ENCODE measurements around the gene AUH.

DNA sequence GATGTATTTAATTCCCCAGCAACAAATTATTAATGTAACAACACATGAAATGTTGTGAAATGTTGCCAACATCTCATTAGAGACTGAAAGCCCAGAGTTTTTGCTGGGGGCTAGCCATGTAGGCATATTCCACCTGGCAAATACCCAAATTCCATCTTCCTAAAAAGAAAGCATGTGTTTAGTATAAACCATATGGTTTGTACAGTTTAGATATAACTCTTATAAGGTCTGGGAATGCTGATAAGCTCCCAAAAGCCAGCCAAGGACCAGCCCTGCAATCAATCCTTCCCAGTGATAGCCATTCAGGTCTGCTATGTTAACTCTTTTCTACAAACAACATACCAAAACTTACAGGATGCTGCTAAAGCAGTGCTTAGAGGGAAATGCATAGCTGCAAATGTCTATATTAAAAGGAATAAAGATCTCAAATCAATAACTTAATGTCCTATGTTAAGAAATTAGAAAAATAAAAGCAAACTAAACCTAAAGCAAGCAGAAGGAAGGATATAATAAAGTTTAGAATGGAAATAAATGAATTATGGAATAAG, 158.9 kb downstream of the AUH start:
- TF ChIP-seq, protein P1, sequence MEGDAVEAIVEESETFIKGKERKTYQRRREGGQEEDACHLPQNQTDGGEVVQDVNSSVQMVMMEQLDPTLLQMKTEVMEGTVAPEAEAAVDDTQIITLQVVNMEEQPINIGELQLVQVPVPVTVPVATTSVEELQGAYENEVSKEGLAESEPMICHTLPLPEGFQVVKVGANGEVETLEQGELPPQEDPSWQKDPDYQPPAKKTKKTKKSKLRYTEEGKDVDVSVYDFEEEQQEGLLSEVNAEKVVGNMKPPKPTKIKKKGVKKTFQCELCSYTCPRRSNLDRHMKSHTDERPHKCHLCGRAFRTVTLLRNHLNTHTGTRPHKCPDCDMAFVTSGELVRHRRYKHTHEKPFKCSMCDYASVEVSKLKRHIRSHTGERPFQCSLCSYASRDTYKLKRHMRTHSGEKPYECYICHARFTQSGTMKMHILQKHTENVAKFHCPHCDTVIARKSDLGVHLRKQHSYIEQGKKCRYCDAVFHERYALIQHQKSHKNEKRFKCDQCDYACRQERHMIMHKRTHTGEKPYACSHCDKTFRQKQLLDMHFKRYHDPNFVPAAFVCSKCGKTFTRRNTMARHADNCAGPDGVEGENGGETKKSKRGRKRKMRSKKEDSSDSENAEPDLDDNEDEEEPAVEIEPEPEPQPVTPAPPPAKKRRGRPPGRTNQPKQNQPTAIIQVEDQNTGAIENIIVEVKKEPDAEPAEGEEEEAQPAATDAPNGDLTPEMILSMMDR (IDR thresholded peaks at IDR 0.05) = no peak
- TF ChIP-seq ZFX (IDR thresholded peaks at IDR 0.05; ENCODE audit: borderline replicate concordance) = no peak

Measured in 22Rv1 (cell line).